Aorta (tissue), 5 donors: ENCODE results near the gene GRHPR. TPM values are rescaled to one million over a fixed set of nuclear protein-coding genes. Genes with fewer than 3 reads are reported as not detected.
"Not testable (repeated sequence)": the region's sequence is repeated elsewhere in the genome, so short reads cannot be mapped to it uniquely, and the experiment has no call there.

Source experiments
- ATAC-seq: fragments of 200-7000 bp; cut with Tn5 transposase; one replicate; pipeline ENCODE4 v1.9.1; 2022; ENCODE audit warnings: moderate library complexity; ENCODE audit not compliant: low FRiP score
- DNase-seq, 2 donors: peaks; one replicate each; pipeline ENCODE4 v3.0.0-alpha.2; 2020
- H3K27ac ChIP-seq, 2 donors: one replicate each; pipeline ENCODE4 v1.5.1; 2013; ENCODE audit warnings: low read length in 2 of 2, mild to moderate bottlenecking in 2 of 2, moderate library complexity in 2 of 2, control low read depth in 1 of 2, inconsistent platforms in 1 of 2, low read depth in 1 of 2
- H3K27me3 ChIP-seq, 2 donors: one replicate each; pipeline ENCODE4 v1.6.1; 2013; ENCODE audit warnings: control low read depth in 1 of 2, low read length in 1 of 2, mild to moderate bottlenecking in 1 of 2, moderate library complexity in 1 of 2; ENCODE audit not compliant: insufficient read depth in 2 of 2, control insufficient read depth in 1 of 2
- H3K36me3 ChIP-seq, 2 donors: one replicate each; pipeline ENCODE4 v1.6.1; 2013; ENCODE audit warnings: control low read depth in 1 of 2, low read length in 1 of 2, mild to moderate bottlenecking in 1 of 2; ENCODE audit not compliant: insufficient read depth in 2 of 2, control insufficient read depth in 1 of 2
- H3K4me1 ChIP-seq, 2 donors: one replicate each; pipeline ENCODE4 v1.6.1; 2013; ENCODE audit warnings: low read length in 2 of 2, control low read depth in 1 of 2, mild to moderate bottlenecking in 1 of 2, moderate library complexity in 1 of 2; ENCODE audit not compliant: insufficient read depth in 2 of 2, control insufficient read depth in 1 of 2
- H3K4me3 ChIP-seq, 2 donors: one replicate each; pipeline ENCODE4 v1.5.1; 2013; ENCODE audit warnings: low read length in 2 of 2, control low read depth in 1 of 2, mild to moderate bottlenecking in 1 of 2
- H3K9me3 ChIP-seq: one replicate; pipeline ENCODE4 v1.6.1; 2013; ENCODE audit warnings: mild to moderate bottlenecking, low read length; ENCODE audit not compliant: control insufficient read depth
- WGBS, 2 donors: extraction: QIAGEN DNeasy Blood & Tissue Kit; methylation state at CpG; one replicate each; pipeline ENCODE4 v1.1.7; 2013; 5-methylcytosine and 5-hydroxymethylcytosine counted together
- intact Hi-C, 2 donors: fragments of 100-400 bp; cut with DNase I; formaldehyde crosslinking; loops; one replicate each; pipeline versions ENCODE4 v1.14.2 to v1.15.0; 2022
- polyA plus RNA-seq, 2 donors: library from polyadenylated mRNA; stranded (reverse); fragments of 200-250 nt; gene quantifications; one replicate each; pipeline ENCODE4 v1.2.3, GENCODE V29; 2013
- total RNA-seq, 2 donors: library from RNA; stranded (reverse); fragmentation: NEBNext Ultra II Directional; extraction: Animal tissue kit (Norgen Biotek cat#: 25700); gene quantifications; one replicate each; pipeline ENCODE4 v1.2.1, GENCODE V29; 2021
- donor health status: healthy with polysubstance abuse.
- donor health status: Bipolar disorder and iron deficiency.
- donor health status: DM: no; HTN: no; CAD: no.
- donor health status: DM: no; HTN: no; CAD: no.
- donor health status: DM: yes; HTN: yes; CAD: no.

The GRHPR gene
- total and polyA plus RNA-seq, 4 donors = 59.4 to 99.7 (median 74.1) TPM

- Histone ChIP-seq H3K4me3 (no peak overlapping the region), H3K4me1 (peaks cover 0 to 3% of the 10 kb centered on the region in 2 donors), H3K27ac (no peak overlapping the region), H3K36me3 (no peaks in the 10 kb centered on the region), H3K27me3 (no peaks in the 10 kb centered on the region), H3K9me3 (no peaks in the 10 kb centered on the region)
- DNase-seq (no peak), ATAC-seq (no peak)
- WGBS, 2 donors = 92 to 94% methylated on average over 1 of the region's 1 CpG
- intact Hi-C loops = no loop called here
Measured at GRCh38 chr9:37456817-37457216, 34.3 kb downstream of the GRHPR start.

GRCh38 chr9:37464006-37464405 is 41.5 kb downstream of the GRHPR start:
- intact Hi-C loops = loop anchor here (2.0 to 5.0 kb wide), 2 partner anchors 41 to 42 kb away; partner anchors contain the start of gene GRHPR (in 2 of the 2)

GRCh38 chr9:37464426-37465248 is 42.1 kb downstream of the GRHPR start:
- no peaks in the 10 kb centered on the region for H3K9me3 ChIP-seq
- peak overlapping the region; percentile 39 to 96 for H3K27ac ChIP-seq
- WGBS, 2 donors = 0% methylated on average over 42 to 47 of the region's 47 CpGs
- DNase-seq = peak; percentile 85 to 92
- ATAC-seq = peak; percentile 75
- H3K4me3 ChIP-seq = peak overlapping the region; percentile 55 to 69
- no peaks in the 10 kb centered on the region for H3K36me3 ChIP-seq
- no peaks in the 10 kb centered on the region for H3K27me3 ChIP-seq
- intact Hi-C loops = loop anchor here (2.0 to 5.0 kb wide), 3 partner anchors 42 to 113 kb away; partner anchors contain the start of genes GRHPR (in 2 of the 2) and FBXO10 (in 1 of the 2)
- peaks cover 0 to 13% of the 10 kb centered on the region in 2 donors for H3K4me1 ChIP-seq

More at GRCh38 chr9:37464006-37464405, 41.5 kb downstream of the GRHPR start:
- H3K4me1 ChIP-seq = peaks cover 0 to 13% of the 10 kb centered on the region in 2 donors
- 5 to 13% methylated on average over 3 of the region's 3 CpGs for WGBS, 2 donors
- ATAC-seq (no peak), DNase-seq (no peak)
- H3K9me3 ChIP-seq = no peaks in the 10 kb centered on the region
- H3K4me3 ChIP-seq = peak overlapping the region in 1 of 2 donors; percentile 55
- H3K27me3 ChIP-seq = no peaks in the 10 kb centered on the region
- H3K27ac ChIP-seq = no peak overlapping the region
- no peaks in the 10 kb centered on the region for H3K36me3 ChIP-seq

GRCh38 chr9:37465249-37466036 is 42.9 kb downstream of the GRHPR start, which contains the start of gene ZBTB5:
Gene ZBTB5, minus strand, starts transcription at chr9:37465450. Its CDS starts 22,899 bp downstream, at chr9:37442551.
- Histone ChIP-seq H3K9me3 (no peaks in the 10 kb centered on the region), H3K27ac (peak within 1 kb of the TSS; percentile 39 to 96), H3K36me3 (no peaks in the 10 kb centered on the region), H3K27me3 (no peaks in the 10 kb centered on the region), H3K4me1 (peaks cover 0 to 11% of the 10 kb centered on the region in 2 donors), H3K4me3 (peak within 1 kb of the TSS; percentile 55 to 69)
- peak; percentile 99 for DNase-seq
- intact Hi-C loops = loop anchor here in 1 of 2 donors (2.0 to 5.0 kb wide), 2 partner anchors 43 to 112 kb away; partner anchors contain the start of genes FBXO10 and GRHPR
- peak; percentile 96 for ATAC-seq
- WGBS, 2 donors = 0% methylated on average over 39 to 52 of the region's 52 CpGs

GRCh38 chr9:37466037-37466709 is 43.7 kb downstream of the GRHPR start:
- ATAC-seq (peak; percentile 53), DNase-seq (peak; percentile 78 to 90)
- H3K36me3 ChIP-seq = no peaks in the 10 kb centered on the region
- no peaks in the 10 kb centered on the region for H3K9me3 ChIP-seq
- WGBS, 2 donors = 0 to 1% methylated on average over 47 of the region's 47 CpGs
- peak overlapping the region; percentile 40 to 60 for H3K4me3 ChIP-seq
- H3K27ac ChIP-seq = peak overlapping the region; percentile 23 to 87
- no peaks in the 10 kb centered on the region for H3K27me3 ChIP-seq
- peaks cover 0 to 9% of the 10 kb centered on the region in 2 donors for H3K4me1 ChIP-seq
- intact Hi-C loops = loop anchor here in 1 of 2 donors (5.0 kb wide), 1 partner anchor 111 kb away; the partner anchor contains the start of gene FBXO10

- H3K9me3 ChIP-seq, H3K36me3 ChIP-seq, H3K4me3 ChIP-seq, DNase-seq, ATAC-seq, H3K27me3 ChIP-seq, H3K4me1 ChIP-seq, H3K27ac ChIP-seq: not testable (repeated sequence)
- intact Hi-C loops = loop anchor here in 1 of 2 donors (5.0 kb wide), 1 partner anchor 110 kb away; the partner anchor contains the start of gene FBXO10
- WGBS, 2 donors = 95 to 96% methylated on average over 17 of the region's 17 CpGs
Measured at GRCh38 chr9:37467530-37467929, 45.0 kb downstream of the GRHPR start.

- Histone ChIP-seq H3K36me3 (no peaks in the 10 kb centered on the region), H3K4me3 (no peak overlapping the region), H3K9me3 (no peaks in the 10 kb centered on the region), H3K4me1 (peaks cover 0 to 4% of the 10 kb centered on the region in 2 donors), H3K27ac (no peak overlapping the region), H3K27me3 (no peaks in the 10 kb centered on the region)
- DNase-seq (no peak), ATAC-seq (no peak)
- intact Hi-C loops = loop anchor here in 1 of 2 donors (5.0 kb wide), 1 partner anchor 109 kb away; the partner anchor contains the start of gene FBXO10
- WGBS, 2 donors = 97 to 100% methylated on average over 6 of the region's 6 CpGs
Measured at GRCh38 chr9:37468620-37469019, 46.1 kb downstream of the GRHPR start.
